Stimulated activated CD8-positive, alpha-beta memory T cell treated with anti-CD3 and anti-CD28 coated beads, Interleukin-4, amount 100 ng/mL, for 4 hours (primary cell): ENCODE measurements around the gene CCNB2.
A peak's percentile ranks its signal among the peaks of the same experiment; 100 is the strongest.
"Not testable (repeated sequence)": the region's sequence is repeated elsewhere in the genome, so short reads cannot be mapped to it uniquely, and the experiment has no call there.

Experiments
- DNase-seq, 2 donors: peaks; one replicate each; pipeline ENCODE4 v3.0.0-alpha.2; 2020; ENCODE audit warnings: low read depth in 2 of 2, low spot score in 1 of 2

CCNB2 gene

GRCh38 chr15:59104912-59105732 lies at the start of gene CCNB2:
CCNB2 (plus strand) TSS chr15:59105146; CDS start chr15:59105269, 123 bp downstream.
- DNase-seq, result peak; percentile 40 to 55

- no peak for DNase-seq
Measured at GRCh38 chr15:59059076-59059597, 45.8 kb upstream of the CCNB2 start.

GRCh38 chr15:59060348-59060747 lies 44.6 kb upstream of the CCNB2 start:
- no peak for DNase-seq

GRCh38 chr15:59063042-59063441 lies 41.9 kb upstream of the CCNB2 start:
- no peak for DNase-seq

- DNase-seq, result no peak
Measured at GRCh38 chr15:59069430-59069829, 35.5 kb upstream of the CCNB2 start.

- no peak for DNase-seq
Measured at GRCh38 chr15:59074607-59075006, 30.3 kb upstream of the CCNB2 start.

GRCh38 chr15:59087731-59088130 lies 17.2 kb upstream of the CCNB2 start:
- no peak for DNase-seq

GRCh38 chr15:59094077-59094476 lies 10.9 kb upstream of the CCNB2 start:
- no peak for DNase-seq

GRCh38 chr15:59096429-59096828 lies 8.5 kb upstream of the CCNB2 start:
- no peak for DNase-seq

- DNase-seq, result no peak
Measured at GRCh38 chr15:59099162-59099685, 5.7 kb upstream of the CCNB2 start.

- DNase-seq, result peak in 1 of 2 donors; percentile 1
Measured at GRCh38 chr15:59104602-59104911, 389 bp upstream of the CCNB2 start.

- DNase-seq, result no peak
Measured at GRCh38 chr15:59105854-59106253, 908 bp downstream of the CCNB2 start.

- DNase-seq, result no peak
Measured at GRCh38 chr15:59111251-59111650, 6.3 kb downstream of the CCNB2 start.

- no peak for DNase-seq
Measured at GRCh38 chr15:59115047-59115446, 10.1 kb downstream of the CCNB2 start.

- DNase-seq, result no peak
Measured at GRCh38 chr15:59116141-59116540, 11.2 kb downstream of the CCNB2 start.

- DNase-seq, result no peak
Measured at GRCh38 chr15:59116771-59117170, 11.8 kb downstream of the CCNB2 start.

GRCh38 chr15:59119625-59120024 lies 14.7 kb downstream of the CCNB2 start:
- no peak for DNase-seq

- DNase-seq, result no peak
Measured at GRCh38 chr15:59120937-59121336, 16.0 kb downstream of the CCNB2 start.

GRCh38 chr15:59124261-59124660 lies 19.3 kb downstream of the CCNB2 start:
- DNase-seq, result no peak

GRCh38 chr15:59125683-59126082 lies 20.7 kb downstream of the CCNB2 start:
- not testable (repeated sequence) for DNase-seq

- not testable (repeated sequence) for DNase-seq
Measured at GRCh38 chr15:59127255-59127654, 22.3 kb downstream of the CCNB2 start.

- no peak for DNase-seq
Measured at GRCh38 chr15:59131456-59131855, 26.5 kb downstream of the CCNB2 start.
